Activated gamma-delta T cell treated with Interleukin-2 at 50 U/mL for 16 hours (primary cell): ENCODE measurements around the gene SERPINA5.
"Not testable (repeated sequence)": the region's sequence is repeated elsewhere in the genome, so short reads cannot be mapped to it uniquely, and the experiment has no call there.

Experiments
- DNase-seq: peaks from one replicate; pipeline ENCODE4 v3.0.0-alpha.2; 2020

The SERPINA5 gene

DNA sequence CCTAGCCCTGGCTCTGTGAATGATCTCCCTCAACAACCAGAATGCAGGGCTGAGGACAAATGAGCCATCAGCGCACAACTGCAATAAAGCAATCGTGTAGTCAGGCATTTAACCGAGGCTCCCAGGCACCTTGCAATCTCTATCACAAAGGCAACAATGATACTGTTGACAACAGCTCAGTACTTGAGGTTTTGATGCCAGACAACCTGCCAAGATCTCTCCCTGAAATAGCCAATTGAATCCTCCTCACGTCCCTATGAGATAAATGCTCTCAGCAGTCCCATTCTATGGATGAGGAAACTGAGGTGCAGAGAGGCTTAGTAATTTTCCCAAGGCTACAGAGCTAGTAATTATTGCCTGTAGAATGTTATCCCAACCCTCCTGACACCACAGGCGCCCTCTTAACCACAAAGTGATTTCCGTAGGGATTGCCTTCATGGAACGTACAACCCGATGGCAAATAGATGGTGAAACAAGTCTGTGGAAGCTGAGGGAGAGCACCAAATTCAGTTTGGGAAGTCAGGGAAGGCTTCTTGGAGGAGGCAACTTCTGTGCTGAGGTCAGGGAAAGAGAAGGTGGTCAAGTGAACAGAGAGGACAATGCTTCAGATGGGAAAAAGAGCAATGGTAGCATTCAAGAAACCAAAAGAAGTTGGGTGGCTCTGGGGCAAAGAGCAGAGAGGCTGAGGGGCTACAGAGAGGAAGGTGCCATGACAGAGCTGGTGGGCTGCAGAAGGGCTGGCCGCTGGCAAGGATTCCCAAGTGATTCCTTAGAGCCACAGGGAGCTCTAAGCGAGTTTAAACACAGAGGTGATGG is 43.5 kb downstream of the SERPINA5 start:
- DNase-seq: no peak

DNA sequence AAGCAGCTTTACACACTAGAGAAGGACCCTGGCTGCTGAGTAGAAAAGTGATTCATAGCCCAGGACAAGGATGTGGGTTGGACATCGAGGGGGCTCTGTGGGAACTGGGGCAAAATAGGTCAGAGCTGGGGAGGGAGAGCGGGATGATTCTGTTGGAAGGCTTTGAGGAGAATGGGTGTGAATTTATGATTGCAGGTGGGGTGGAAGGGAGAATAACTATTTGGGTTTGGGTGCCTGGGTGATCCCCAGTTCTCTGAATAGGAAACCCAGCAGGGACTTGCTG is 44.1 kb downstream of the SERPINA5 start:
- no peak for DNase-seq

DNA sequence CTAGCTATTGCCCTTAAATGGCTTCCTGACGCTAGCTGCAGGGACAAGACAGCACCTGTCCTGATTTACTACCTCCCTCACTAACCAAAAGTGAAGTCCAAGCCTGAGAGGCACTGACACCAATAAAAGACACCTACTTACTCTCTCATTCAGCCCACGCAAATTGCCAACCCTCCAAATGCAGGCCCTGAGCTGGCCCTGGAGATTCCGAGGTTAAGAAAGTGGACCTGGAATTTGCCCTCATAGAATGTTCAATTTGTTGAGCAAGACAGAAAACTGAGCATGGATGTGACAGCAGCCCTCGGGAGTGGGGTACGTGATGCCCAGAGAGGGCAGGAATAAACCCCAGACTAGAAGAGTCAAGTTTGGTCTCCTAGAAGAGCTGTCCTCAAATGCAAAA is 47.4 kb downstream of the SERPINA5 start:
- no peak for DNase-seq

GRCh38 chr14:94630396-94630795 is 49.2 kb downstream of the SERPINA5 start:
- DNase-seq: no peak

- no peak for DNase-seq
Observed at GRCh38 chr14:94631050-94631449, 49.8 kb downstream of the SERPINA5 start.

GRCh38 chr14:94631536-94632304 is 50.5 kb downstream of the SERPINA5 start:
- DNase-seq: no peak

DNA sequence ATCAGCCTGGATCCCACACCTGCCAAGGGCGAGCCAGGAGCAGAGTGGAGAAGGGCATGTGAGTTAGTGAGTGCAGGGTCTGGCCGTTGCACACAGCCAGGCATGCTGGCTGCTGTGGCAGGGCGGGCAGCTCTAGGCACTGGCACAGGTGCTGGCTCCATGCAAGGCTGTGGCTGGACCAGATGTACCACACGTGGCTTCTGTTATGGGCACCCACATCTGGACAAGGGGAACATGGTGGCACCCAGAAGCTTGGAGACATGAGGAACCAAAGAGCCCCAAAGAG is 51.0 kb downstream of the SERPINA5 start:
- no peak for DNase-seq

GRCh38 chr14:94633121-94633520 is 51.9 kb downstream of the SERPINA5 start:
- DNase-seq: no peak

DNA sequence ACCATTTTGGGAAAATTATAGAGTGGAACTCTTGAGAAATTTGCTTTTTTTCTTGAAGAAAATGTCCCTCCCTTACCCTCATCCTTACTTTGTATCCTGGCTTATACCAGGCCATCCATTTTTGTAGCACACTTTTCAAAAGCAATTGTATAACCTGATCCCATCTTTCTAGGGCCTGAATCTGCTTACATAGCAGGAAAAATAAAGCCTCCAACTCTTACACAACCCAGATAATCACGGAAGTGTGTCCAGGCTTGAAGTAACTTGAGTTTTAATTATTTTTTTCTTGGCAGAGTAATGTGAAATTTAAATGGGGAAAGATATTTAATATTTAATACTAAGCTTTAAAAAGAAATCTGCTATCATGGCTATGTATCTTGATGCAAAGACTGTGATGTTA is 53.9 kb downstream of the SERPINA5 start:
- DNase-seq: no peak

DNA sequence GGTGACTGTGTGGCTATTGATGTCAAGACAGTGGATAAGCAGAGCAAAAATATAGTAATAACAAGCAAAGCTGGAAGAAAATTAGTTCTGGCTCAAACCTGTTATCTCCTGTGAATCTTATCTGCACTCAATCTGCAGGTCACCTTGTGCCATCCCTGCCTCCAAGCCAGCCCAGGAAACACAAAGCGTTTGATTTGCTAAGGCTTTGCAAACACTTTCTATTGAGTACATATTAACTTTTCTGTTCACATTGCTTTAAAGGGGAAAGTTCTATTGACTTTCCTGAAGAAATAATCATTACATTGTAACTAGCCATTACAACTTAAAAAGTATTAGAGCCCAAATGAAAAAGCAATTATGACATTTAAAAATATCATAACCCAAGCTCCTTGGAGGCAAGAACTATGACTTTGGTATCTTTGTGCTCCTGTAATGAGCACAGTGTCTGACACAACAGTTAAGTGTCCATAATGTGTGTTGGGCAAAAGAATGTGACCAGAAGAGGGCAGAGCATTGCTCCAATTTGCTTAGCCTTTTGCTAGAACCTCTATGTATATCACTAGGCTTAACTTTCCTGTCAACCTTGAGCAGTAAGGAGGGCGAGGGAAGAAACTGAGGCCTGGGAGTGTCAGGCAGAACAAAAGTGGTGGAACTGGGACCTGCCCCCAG is 55.7 kb downstream of the SERPINA5 start:
- no peak for DNase-seq

DNA sequence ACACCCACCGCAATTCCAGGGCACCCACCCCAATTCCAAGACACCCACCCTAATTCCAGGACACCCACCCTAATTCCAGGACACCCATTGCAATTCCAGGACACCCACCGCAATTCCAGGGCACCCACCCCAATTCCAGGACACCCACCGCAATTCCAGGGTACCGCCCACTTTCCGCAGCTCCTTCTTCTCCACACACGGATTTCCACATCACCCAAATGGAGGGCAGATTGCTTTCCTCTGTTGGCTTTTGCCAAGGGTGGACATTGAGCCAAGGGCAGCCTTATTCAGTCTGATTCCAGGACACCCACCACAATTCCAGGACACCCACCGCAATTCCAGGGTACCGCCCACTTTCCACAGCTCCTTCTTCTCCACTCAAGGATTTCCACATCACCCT is 56.6 kb downstream of the SERPINA5 start:
- not testable (repeated sequence) for DNase-seq

DNA sequence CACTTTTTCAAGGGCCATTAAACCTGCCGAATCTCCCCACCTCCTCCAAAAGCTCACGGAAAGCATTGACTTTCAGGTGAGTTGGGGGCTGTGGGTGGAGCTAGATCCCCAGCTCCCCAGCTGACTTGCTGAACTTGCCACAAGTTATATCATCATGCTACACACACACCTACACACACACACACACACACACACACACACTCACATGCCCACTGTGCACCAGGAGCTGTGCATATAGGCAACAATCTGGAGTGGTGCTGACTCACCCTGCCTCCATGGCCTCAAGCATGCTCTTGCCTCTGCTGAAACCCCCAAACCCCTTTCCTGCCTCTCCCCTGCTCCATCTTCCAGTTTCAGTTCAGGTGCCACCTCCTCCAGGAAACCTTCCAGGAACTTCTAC is 57.1 kb downstream of the SERPINA5 start:
- no peak for DNase-seq

DNA sequence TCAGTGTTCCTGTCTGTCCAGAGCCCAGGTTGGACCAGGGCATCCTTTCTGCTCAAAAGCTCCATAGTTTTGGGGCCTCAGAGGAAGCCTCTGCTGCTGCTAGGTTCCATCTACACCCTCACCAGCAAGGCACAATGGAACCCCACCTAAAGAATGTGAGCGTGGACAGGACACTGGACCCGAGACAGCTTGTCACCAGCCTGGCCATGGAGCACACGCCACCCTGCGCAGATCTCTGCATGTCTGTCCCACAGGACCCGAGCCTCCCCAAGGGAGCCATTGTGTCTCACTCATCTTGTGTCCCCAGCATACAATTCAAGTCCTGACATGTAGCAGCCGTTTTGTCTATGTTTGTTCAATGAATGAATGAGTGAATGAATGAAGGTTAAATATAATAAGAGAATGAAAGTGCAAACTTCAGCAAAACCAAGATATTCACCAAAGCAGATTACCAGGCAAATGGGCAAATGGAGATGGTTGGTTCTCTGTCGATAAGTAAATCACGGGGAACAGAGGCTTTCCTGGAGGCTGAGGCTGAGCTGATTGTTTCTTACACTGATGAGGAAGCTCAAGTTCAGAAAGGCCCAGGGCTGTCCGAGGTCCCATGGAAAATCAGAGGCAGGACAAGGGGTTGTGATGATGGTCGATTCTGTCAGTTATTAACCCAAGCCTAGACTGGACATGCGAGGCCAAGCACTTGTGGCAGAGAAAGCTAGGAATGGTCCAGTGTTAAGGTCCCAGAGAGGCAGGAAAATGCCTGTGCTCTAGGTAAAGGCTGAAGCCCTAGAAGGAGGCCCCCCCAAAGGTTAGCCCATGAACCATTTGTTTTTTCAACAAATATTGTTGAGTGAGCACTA is 58.0 kb downstream of the SERPINA5 start:
- no peak for DNase-seq

GRCh38 chr14:94640721-94641631 is 59.8 kb downstream of the SERPINA5 start:
- no peak for DNase-seq

GRCh38 chr14:94641632-94641955 is 60.4 kb downstream of the SERPINA5 start:
- DNase-seq: no peak
